B cell (primary cell): Measurements from ENCODE around the gene ARHGAP6. TPM values are rescaled to one million over a fixed set of nuclear protein-coding genes. Genes with fewer than 3 reads are reported as not detected.

Experiments used
- ATAC-seq: fragments of 200-7000 bp; cut with Tn5 transposase; one replicate; pipeline ENCODE4 v1.10.0; 2021; ENCODE audit warnings: low read depth, mild to moderate bottlenecking, moderate number of reproducible peaks, moderate library complexity
- CTCF ChIA-PET: fragments of 350-600 bp; sonication (Branson Sonifier 250); formaldehyde crosslinking; loops from one replicate; lab custom pipeline; 2021; ENCODE audit warnings: antibody characterized with exemption, inconsistent platforms; lab: Charles Lee
- POLR2A ChIA-PET: fragments of 350-600 bp; sonication (Branson Sonifier 250); formaldehyde crosslinking; loops from one replicate; lab custom pipeline; 2021; ENCODE audit warnings: antibody characterized with exemption; lab: Charles Lee
- DNase-seq: peaks from one replicate; pipeline ENCODE4 v3.0.0; 2013
- H2AFZ ChIP-seq: 2 replicates; pipeline ENCODE4 v1.6.1; 2012; ENCODE audit warnings: mild to moderate bottlenecking, low read depth, low read length; ENCODE audit not compliant: insufficient read depth, poor library complexity, severe bottlenecking
- H3K27ac ChIP-seq, 2 donors: 1 replicate in 1 of 2; 2 replicates in 1 of 2; pipeline ENCODE4 v1.5.1; 2012 to 2013; ENCODE audit warnings: low read length in 2 of 2, mild to moderate bottlenecking in 2 of 2, moderate library complexity in 1 of 2
- H3K27me3 ChIP-seq, 4 experiments: fragments of 200-600 bp in 1 of 4; sonication (generic) in 1 of 4; replicated peaks in 1 of 4; 1 replicate in 2 of 4; 2 replicates in 2 of 4; pipeline versions ENCODE4 v1.6.1 to v1.7.0; 2013 to 2016; ENCODE audit warnings: low read length in 3 of 4, mild to moderate bottlenecking in 2 of 4, mixed read lengths in 1 of 4, moderate library complexity in 1 of 4; ENCODE audit not compliant: insufficient read depth in 4 of 4, control insufficient read depth in 3 of 4; ENCODE audit errors: control extremely low read depth in 1 of 4
- H3K36me3 ChIP-seq, 2 experiments: replicated peaks in 1 of 2; 1 replicate in 1 of 2; 2 replicates in 1 of 2; pipeline versions ENCODE4 v1.6.1 to v1.7.1; 2013; ENCODE audit warnings: low read length in 1 of 2; ENCODE audit not compliant: insufficient read depth in 2 of 2, control insufficient read depth in 1 of 2; ENCODE audit errors: control extremely low read depth in 1 of 2, extremely low read depth in 1 of 2
- H3K4me1 ChIP-seq, 2 donors: fragments of 200-600 bp in 1 of 2; sonication (generic) in 1 of 2; 1 replicate in 1 of 2; 2 replicates in 1 of 2; pipeline versions ENCODE4 v1.5.1 to v1.6.1; 2013 to 2017; ENCODE audit warnings: low read length in 2 of 2; ENCODE audit not compliant: control insufficient read depth in 2 of 2, insufficient read depth in 2 of 2
- H3K4me2 ChIP-seq: replicated peaks from 2 replicates; pipeline ENCODE3; 2012; ENCODE audit warnings: mild to moderate bottlenecking, low read depth, low read length; ENCODE audit not compliant: poor library complexity, severe bottlenecking
- H3K4me3 ChIP-seq, 5 experiments: fragments of 200-600 bp in 1 of 5; sonication (generic) in 1 of 5; 1 replicate in 3 of 5; 2 replicates in 2 of 5; pipeline versions ENCODE4 v1.5.1 to v1.7.0; 2011 to 2016; ENCODE audit warnings: low read length in 4 of 5, mild to moderate bottlenecking in 4 of 5, low read depth in 2 of 5, control low read depth in 1 of 5, moderate library complexity in 1 of 5; ENCODE audit not compliant: insufficient read depth in 1 of 5; ENCODE audit errors: control extremely low read depth in 1 of 5, extremely low read depth in 1 of 5
- H3K79me2 ChIP-seq: fragments of 200-600 bp; sonication (generic); one replicate; pipeline ENCODE4 v1.6.0; 2016; ENCODE audit warnings: low read length; ENCODE audit not compliant: control insufficient read depth, insufficient read depth
- H3K9ac ChIP-seq: fragments of 200-600 bp; sonication (generic); 2 replicates; pipeline ENCODE4 v1.6.1; 2017; ENCODE audit warnings: mild to moderate bottlenecking, low read length, moderate library complexity
- H3K9me3 ChIP-seq, 3 donors: one replicate each; pipeline versions ENCODE4 v1.6.1 to v1.7.1; 2013; ENCODE audit warnings: low read length in 2 of 3; ENCODE audit not compliant: control insufficient read depth in 2 of 3, insufficient read depth in 1 of 3; ENCODE audit errors: control extremely low read depth in 1 of 3
- H4K20me1 ChIP-seq: 2 replicates; pipeline ENCODE4 v1.6.0; 2012; ENCODE audit warnings: mild to moderate bottlenecking, low read length; ENCODE audit not compliant: insufficient read depth, control insufficient read depth, poor library complexity, severe bottlenecking
- H3K27ac Mint-ChIP-seq: one replicate; pipeline ENCODE4 v1.8.0; 2021; ENCODE audit warnings: mixed read lengths
- H3K27me3 Mint-ChIP-seq: one replicate; pipeline ENCODE4 v1.8.0; 2021; ENCODE audit warnings: mixed read lengths
- H3K4me1 Mint-ChIP-seq: one replicate; pipeline ENCODE4 v1.8.0; 2021; ENCODE audit warnings: mixed read lengths
- H3K4me3 Mint-ChIP-seq: one replicate; pipeline ENCODE4 v1.8.0; 2021; ENCODE audit warnings: mixed read lengths
- H3K9me3 Mint-ChIP-seq: one replicate; pipeline ENCODE4 v1.8.0; 2022; ENCODE audit warnings: mixed read lengths; ENCODE audit not compliant: insufficient read depth
- CTCF ChIP-seq: fragments of 200-600 bp; IDR thresholded peaks from one replicate; pipeline ENCODE4 v1.8.0; 2022; ENCODE audit warnings: antibody characterized with exemption, mild to moderate bottlenecking
- EZH2 ChIP-seq: IDR thresholded peaks from 2 replicates; pipeline ENCODE4 v1.6.1; 2012; ENCODE audit warnings: borderline replicate concordance, low read depth, mild to moderate bottlenecking, moderate library complexity, low read length; ENCODE audit not compliant: insufficient read depth, poor library complexity, severe bottlenecking
- WGBS: methylation state at CpG from one replicate; pipeline ENCODE4 v1.1.5; 2013; ENCODE audit warnings: missing lambda C conversion rate; ENCODE audit not compliant: insufficient coverage; 5-methylcytosine and 5-hydroxymethylcytosine counted together
- intact Hi-C: fragments of 100-400 bp; cut with micrococcal nuclease; formaldehyde crosslinking; loops from one replicate; pipeline ENCODE4 v1.10.0; 2022
- polyA plus RNA-seq: library from polyadenylated mRNA; depleted of rRNA; stranded (reverse); fragments of >200 nt; gene quantifications from 2 replicates; pipeline ENCODE4 v1.2.3, GENCODE V29; 2012
- total RNA-seq, 2 donors: library from RNA; stranded (reverse); fragments of 120-200 nt in 1 of 2; gene quantifications; 1 replicate in 1 of 2; 2 replicates in 1 of 2; pipeline versions ENCODE4 v1.2.3 to v1.2.4, GENCODE V29; 2013 to 2022

The ARHGAP6 gene
- total and polyA plus RNA-seq, 2 donors (not counting 1 experiment from before 2014, with no cell fraction given), result 1.6 to 2.6 TPM

GRCh38 chrX:11382930-11383329 is 282.8 kb downstream of the ARHGAP6 start:
- H3K79me2 ChIP-seq, result no peaks in the 10 kb centered on the region
- H3K27me3 ChIP-seq, result peaks cover 0 to 3% (median 0%) of the 10 kb centered on the region in 4 experiments
- CTCF ChIA-PET, result no interaction called here

GRCh38 chrX:11381464-11381863 is 284.3 kb downstream of the ARHGAP6 start:
- H3K4me2 ChIP-seq, result peak overlapping the region; percentile 21
- CTCF ChIA-PET, result interaction anchor here (0.8 to 2.4 kb wide), 6 partner anchors 10 to 268 kb away, joined by 3 to 9 read pairs (median 4); no protein-coding TSS in a partner anchor

More at GRCh38 chrX:11382930-11383329, 282.8 kb downstream of the ARHGAP6 start:
- no peak overlapping the region for H2AFZ ChIP-seq
- POLR2A ChIA-PET, result no interaction called here
- no peaks in the 10 kb centered on the region for H3K36me3 ChIP-seq
- ATAC-seq (no peak), DNase-seq (no peak)
- no peak overlapping the region for H3K27ac ChIP-seq
- Mint-ChIP-seq H3K4me3 (no peak overlapping the region), H3K9me3 (peaks cover 2% of the 10 kb centered on the region), H3K27ac (no peak overlapping the region), H3K27me3 (peaks cover 9% of the 10 kb centered on the region), H3K4me1 (peaks cover 11% of the 10 kb centered on the region)
- H3K9me3 ChIP-seq, result no peaks in the 10 kb centered on the region
- no peaks in the 10 kb centered on the region for H4K20me1 ChIP-seq
- H3K4me2 ChIP-seq, result no peak overlapping the region
- no CpG with 5 or more reads among the region's 4 CpGs for WGBS
- TF ChIP-seq CTCF (no peak), EZH2 (no peak)
- intact Hi-C loops, result no loop called here
- H3K4me1 ChIP-seq, result no peaks in the 10 kb centered on the region
- no peak overlapping the region for H3K9ac ChIP-seq
- H3K4me3 ChIP-seq, result no peak overlapping the region

More at GRCh38 chrX:11381464-11381863, 284.3 kb downstream of the ARHGAP6 start:
- Histone ChIP-seq H3K27me3 (peaks cover 0 to 3% (median 0%) of the 10 kb centered on the region in 4 experiments), H3K4me1 (no peaks in the 10 kb centered on the region), H2AFZ (peak overlapping the region; percentile 5), H3K27ac (no peak overlapping the region), H4K20me1 (no peaks in the 10 kb centered on the region), H3K9me3 (no peaks in the 10 kb centered on the region), H3K4me3 (no peak overlapping the region), H3K79me2 (no peaks in the 10 kb centered on the region), H3K9ac (no peak overlapping the region), H3K36me3 (no peaks in the 10 kb centered on the region)
- Mint-ChIP-seq H3K27me3 (peaks cover 9% of the 10 kb centered on the region), H3K4me3 (no peak overlapping the region), H3K9me3 (peaks cover 2% of the 10 kb centered on the region), H3K4me1 (peaks cover 11% of the 10 kb centered on the region), H3K27ac (no peak overlapping the region)
- DNase-seq, result peak; percentile 64
- peak; percentile 79 for ATAC-seq
- POLR2A ChIA-PET, result no interaction called here
- TF ChIP-seq CTCF, result peak; percentile 61
- no peak for TF ChIP-seq EZH2
- 8% methylated on average over 2 of the region's 6 CpGs for WGBS
- intact Hi-C loops, result loop anchor here (1.0 to 2.0 kb wide), 2 partner anchors 19 to 237 kb away; no protein-coding TSS in a partner anchor
